CMK (cell line): ENCODE results near the gene SPINT2.
A peak's percentile ranks its signal among the peaks of the same experiment; 100 is the strongest.

Experiments used
- DNase-seq: peaks from one replicate; pipeline ENCODE4 v3.0.0-alpha.2; 2010; ENCODE audit warnings: low read depth

The SPINT2 gene

DNA sequence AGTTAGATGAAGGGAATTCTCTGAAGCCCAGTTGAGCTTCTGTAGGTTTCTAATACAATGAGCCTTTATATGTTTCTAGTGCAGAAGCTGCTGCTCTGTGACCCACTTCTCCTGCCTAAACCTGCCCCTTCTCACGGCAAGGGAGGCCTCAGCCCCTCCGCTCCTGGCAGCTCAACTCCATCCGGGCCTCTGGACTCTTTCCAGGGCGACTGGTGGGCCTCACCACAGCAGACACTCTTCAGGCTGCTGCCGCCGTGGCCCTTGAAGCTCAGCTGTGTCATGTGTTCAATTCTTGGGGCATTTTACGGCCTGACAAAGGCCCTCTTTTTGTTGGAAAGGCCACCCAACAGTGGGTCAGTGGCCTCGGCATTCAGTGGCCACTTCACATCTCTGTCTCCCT lies 29.7 kb downstream of the SPINT2 start:
- no peak for DNase-seq

DNA sequence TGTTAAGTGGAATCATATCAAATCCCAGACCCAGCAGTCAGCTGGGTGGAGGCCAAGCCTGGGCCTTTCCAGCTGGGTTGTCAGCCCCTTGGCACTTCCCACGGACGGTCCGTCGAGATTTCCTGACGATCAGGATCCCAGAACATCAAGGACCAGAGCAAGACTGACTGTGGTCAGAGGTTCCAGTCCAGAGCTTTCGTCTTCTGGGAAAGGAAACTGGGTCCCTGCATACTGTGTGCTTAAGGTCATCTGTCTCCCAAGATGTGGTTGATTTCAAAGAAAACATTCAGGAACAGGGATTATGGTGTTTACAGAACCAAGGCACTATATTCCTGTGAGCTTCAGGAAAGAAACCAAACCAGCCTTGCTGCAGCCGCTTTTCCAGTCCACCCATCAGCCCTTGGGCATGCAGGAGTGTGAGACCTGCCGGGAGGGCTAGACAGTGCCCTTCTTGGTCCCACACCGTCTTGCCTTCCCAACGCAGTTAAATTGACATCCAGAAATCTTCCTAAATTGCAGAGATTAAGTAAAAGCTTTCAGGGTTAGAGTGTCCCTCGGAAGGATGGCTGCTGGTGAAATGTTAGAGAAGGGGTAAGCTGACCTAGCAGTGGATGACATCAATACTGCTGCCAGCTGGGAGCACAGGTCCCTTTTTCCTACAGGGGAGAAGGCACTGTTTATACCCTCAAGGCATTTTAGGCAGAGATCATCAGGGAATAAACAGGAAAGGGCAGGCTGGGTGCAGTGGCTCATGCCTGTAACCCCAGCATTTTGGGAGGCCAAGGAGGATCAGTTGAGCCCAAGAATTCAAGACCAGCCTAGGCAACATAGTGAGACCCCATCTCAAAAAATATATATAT lies 34.7 kb downstream of the SPINT2 start:
- no peak for DNase-seq

DNA sequence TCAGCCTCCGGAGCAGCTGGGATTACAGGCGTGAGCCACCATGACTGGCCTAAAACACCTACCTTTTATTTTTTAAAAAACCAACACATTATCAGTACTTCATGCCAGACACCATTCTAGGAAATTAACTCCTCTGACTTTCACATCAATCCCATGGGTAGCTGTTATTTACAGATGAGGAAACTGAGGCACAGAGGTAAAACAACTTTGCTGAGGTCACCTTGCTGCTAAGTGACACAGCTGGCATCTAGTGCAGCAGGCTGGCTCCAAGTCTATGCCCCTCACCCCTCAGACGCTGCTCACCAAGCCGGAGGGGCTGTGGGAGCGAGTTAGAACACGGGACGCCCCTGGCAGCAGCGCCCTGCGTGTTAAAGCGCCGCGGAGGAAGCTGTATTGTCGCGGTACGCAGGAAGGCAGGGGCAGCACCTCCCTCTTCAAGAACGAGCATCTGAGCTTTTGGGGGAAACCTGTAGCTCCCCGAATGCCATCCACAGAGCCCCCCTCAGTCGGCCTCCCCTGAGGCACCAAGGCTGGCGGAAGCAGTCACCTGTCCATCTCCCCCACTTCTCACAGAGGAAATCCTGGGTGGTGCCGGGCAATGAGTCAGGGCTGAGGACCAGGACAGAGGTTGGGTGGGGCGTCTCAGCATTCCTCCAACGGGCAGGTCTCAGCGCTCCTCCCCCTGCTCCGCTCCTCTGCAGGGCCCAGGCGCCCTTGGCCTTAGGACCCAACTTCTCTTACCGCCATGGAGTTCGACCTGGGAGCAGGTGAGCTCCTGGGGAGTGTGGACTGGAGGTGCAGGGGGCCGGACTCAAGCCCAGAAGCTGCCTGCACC lies 39.4 kb downstream of the SPINT2 start, which contains the start of gene C19orf33:
Gene C19orf33 (plus strand): TSS at position 735 of the 835 bp plus-strand sequence. CDS start 11 bp downstream, at position 746.
- no peak for DNase-seq

DNA sequence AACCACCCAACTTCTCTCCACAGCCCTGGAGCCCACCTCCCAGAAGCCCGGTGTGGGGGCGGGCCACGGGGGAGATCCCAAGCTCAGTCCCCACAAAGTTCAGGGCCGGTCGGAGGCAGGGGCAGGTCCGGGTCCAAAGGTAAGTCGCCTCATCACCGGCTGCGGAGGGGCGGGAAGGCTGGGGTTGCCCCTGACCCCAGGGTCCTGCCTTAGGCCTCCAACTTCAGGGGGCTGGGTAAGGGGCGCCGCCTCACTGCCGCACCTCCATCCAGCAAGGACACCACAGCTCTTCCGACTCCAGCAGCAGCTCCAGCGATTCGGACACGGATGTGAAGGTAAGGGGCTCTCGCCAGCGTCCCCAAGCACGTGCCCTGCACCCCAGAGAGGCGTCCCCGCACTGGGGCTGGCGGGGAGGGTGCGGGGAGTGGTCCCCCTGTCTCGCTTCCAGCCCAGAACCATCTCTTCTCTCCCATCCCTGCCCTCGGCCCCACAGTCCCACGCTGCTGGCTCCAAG lies 40.0 kb downstream of the SPINT2 start:
- DNase-seq, result no peak

DNA sequence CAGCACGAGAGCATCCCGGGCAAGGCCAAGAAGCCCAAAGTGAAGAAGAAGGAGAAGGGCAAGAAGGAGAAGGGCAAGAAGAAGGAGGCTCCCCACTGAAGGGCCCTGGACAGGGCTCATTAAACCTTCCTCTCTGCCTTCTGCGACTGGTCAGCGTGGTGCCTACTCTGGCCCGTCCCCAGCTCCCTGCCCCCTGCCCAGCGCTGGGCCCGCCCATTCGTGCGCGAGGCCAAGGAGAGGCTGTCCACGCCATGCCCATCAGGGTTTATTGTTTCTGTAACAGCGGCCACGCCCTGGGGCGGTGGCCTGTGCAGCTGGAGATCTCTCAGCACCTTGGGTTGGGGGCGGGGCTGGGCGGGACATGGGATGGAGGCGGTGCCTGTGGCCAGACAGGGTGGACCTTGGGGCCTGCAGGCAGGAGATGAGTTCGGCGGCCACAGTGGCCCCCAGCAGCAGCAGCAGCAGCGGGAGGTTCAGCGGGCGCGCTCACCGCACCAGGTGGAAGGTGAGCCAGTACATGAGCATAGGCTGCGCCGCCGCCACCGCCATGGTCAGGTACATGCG lies 40.6 kb downstream of the SPINT2 start:
- DNase-seq, result no peak

DNA sequence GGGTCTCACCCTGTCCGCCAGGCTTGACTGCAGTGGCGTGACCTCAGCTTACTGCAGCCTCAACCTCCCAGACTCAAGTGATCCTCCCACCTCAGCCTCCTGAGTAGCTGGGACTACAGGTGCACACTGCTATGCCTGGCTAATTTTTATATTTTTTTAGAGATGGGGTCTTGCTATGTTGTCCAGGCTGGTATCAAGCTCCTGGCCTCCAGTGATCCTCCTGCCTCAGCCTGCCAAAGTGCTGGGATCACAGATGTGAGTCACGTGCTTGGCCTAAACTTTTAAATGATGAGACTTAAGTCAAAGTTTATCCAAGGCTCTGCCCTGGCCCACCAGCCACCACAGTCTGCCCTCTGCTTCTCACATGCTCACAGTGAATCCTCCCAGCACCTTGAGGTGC lies 41.9 kb downstream of the SPINT2 start:
- DNase-seq, result no peak

DNA sequence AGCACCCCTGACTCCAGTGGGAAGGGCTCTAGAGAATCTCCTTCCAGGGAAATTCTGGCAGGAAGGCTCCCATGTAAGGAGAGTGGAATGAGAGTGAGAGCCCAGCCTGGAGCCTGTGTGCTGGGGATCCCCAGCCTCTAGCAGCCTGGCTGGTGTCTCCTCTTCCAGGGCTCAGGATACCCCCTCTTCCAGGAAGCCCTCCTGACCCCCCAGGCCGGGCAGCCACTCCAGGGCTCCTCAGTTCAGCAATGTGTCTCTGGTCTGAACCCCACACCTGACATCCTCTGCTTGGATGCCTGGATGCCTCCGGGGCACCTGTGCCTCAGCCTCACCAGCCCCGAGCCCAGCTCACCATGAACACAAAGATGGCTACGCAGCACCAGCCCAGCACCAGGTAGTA lies 42.7 kb downstream of the SPINT2 start:
- DNase-seq, result no peak

DNA sequence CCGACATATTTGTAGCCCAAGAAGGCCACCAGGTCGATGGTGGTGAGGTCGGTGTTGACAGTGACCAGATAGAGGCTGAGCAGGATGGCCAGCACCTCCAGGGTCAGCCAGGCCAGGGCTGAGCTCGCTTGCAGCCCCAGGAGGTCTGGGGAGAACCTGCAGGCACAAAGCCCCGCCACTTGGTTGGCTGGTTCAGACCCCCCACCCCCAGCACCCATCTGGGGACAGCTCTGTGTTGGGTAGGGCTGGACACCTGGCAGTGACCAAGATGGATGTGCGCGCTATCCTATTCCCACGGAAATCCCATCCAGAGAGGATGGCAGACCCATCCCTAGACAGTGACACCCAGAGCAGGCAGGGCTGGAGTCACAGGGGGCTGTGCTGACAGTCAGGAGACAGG lies 43.2 kb downstream of the SPINT2 start:
- no peak for DNase-seq

DNA sequence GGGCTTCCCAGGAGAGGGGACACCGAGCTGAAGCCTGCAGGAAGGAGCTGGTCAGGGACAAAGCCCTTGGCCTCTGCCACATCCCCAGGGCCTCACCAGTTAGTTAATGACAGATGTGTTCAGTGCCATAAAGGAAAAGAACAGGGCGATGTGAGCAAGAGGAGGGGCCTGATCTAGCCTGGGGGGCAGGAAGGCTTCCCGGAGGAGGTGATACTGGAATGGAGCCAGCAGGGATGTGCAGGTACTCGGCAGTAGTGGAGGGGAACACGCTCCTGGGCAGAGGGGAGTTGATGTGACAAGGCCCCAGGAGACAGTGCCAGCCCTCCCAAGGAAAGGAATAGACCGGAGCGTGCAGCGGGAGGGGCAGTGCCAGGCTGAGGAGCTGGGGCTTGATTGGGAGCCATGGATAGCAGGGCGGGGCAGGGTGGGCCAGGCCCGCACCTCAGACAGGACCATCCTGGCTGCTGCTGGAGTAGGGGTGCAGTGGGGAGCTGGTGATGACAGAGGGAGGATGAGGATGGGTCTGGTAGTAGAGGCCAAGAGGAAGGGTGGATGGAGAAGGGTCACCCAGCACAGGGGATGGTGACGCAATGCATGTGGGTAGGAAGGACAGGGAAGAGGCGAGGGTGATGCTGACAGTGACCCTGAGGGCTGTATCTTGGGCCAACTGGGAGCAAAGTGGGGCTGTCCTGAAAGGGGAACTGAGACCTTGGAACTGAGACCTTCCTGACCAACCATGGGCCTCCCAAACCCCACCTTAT lies 43.8 kb downstream of the SPINT2 start:
- DNase-seq, result no peak

DNA sequence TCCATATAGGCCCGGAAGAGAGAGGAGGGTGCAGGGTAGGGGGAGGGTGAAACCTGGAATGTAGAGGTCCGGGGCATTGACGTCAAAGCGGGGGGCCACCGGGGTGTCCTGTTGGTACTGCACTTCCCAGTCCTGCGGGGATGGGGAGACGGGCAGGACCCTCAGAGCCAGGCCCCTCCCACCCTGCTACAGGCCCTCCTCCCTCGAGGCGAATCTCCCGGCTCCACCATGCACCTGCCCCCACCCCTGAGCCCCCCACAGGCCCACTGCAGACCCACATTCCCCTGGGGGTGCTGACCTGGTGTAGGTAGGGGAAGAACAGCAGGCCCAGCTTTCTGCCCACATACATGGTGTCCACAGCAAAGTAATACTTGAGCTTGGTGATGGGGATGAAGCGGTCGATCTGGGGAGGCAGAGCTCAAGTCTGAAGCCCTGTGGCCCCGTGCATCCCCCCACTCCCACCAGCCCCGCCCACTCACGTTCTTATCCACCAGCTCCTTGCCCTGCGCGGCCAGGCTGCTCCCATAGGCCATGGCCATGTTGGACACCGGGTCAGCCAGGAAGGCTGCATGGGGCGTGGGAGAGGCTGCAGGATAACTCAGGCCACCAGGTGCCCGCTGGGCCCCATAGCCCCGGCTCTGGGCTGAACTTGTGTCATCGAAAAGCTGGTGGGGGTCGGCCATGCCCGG lies 44.7 kb downstream of the SPINT2 start:
- DNase-seq, result no peak

DNA sequence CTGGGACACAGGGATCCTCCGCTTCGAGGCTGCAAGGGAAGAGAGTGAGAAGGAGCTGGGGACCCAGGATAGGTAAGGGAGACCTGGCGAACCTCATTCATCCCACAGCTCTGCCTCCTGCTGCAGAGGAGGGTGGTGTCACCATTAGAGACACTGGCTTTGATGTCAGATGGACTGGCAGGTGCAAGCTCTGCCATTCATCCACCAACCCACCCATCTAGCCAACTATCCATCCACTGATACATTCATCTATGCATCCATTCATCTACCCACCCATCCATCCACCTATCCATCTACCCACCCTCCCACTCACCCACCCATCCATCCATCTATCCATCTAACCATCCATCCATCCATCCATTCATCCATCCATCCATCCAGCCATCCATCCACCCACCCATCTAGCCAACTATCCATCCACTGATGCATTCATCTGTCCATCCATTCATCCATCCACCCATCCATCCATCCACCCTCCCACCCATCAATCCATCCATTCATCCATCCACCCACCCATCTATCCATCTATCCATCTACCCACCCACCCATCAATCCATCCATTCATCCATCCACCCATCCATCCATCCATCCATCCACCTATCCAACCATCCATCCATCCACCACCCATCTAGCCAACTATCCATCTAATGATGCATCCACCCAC lies 45.4 kb downstream of the SPINT2 start:
- DNase-seq, result no peak

DNA sequence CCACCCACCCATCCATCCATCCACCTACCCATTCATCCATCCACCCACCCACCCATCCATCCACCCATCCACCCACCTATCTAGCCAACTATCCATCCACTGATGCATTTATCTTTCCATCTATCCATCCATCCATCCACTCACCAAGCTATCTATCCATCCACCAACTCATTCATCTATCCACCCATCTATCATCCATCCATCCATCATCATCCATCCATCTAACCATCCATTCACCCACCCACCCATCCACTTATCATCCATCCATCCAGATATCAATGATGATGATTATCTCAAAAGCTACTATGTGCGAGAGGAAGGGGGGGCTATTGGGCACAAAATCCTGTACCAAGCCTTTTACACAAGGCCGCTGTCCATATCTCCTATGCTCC lies 45.9 kb downstream of the SPINT2 start:
- DNase-seq, result no peak

DNA sequence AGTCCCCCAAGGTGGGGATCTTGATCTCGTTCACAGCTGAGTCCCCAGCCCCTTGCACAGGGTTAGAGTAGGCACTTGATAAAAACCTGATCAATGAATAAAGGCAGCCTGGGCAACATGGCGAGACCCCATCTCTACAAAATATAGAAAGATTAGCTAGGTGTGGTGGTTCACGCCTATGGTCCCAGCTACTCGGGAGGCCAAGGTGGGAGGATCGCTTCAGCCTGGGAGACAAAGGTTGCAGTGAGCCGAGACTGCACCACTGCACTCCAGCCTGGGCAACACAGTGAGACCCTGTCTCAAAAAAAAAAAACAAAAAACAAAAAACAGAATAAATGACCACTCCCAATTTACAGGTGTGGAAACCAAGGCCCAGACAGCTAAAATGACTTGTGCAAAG lies 46.6 kb downstream of the SPINT2 start:
- no peak for DNase-seq

DNA sequence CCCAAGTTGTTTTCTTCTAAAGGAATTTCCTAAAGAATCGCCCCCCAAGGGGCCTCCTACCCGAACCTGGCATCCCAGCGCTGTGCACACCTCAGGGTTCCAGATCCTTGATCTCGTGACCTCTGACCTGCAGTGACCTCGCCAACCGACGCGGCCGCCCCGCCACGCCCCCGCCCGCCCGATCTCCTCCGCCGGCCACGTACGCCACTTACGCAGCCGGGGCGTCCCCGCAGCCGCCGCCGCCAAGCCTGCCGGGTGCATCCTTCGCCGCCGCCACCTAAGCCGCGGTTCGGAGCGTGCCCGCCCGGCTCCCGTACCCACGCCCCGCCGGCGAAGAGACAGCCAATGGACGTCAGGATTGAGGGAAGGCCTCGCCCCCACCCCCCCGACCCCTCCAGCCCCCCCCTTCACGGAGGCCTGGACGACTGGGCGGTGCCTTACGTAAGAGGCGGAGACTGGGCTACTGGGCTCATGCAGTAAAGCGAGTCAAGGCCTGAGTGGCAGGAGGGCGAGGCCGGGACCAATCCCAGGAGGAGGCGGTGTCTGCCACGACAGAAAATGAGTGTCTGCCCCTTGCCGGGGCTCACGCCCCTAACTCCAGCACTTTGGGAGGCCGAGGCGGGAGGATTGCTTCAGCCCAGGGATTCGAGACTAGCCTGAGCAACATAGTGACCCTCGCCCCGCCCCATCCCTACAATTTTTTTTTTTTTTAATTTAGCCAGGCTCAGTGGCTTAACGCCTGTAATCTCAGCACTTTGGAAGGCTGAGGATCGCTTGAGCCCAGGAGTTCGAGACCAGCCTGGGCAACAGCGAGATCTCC lies 51.5 kb downstream of the SPINT2 start, which contains the start of gene YIF1B:
Gene YIF1B (minus strand): TSS at position 291 of the 820 bp plus-strand sequence. CDS start 30 bp downstream, at position 261.
- peak; percentile 98 for DNase-seq

DNA sequence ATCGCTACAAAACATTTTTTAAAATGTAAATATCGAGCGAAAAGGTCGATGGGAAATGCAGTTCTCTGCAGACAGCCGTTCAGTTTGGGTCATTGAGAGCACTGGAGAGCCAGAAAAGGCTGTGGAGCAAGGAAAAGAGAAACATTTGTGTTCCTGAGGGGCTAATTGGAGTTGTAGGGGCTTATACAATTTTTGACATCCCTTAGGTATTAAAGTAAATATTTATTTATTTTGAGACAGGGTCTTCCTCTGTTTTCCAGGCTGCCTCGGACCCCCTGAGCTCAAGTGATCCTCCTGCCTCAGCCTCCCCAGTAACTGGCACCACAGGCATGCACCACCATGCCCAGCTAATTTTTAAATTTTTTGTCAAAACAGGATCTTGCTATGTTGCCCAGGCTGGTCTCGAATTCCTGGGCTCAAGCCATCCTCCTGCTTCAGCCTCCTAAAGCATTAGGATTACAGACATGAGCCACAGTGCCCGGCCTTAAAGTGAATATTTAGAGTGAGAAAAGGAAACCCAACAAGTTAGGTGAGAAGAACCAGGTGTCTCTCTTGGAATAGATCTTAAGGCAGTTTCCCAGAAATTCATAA lies 52.2 kb downstream of the SPINT2 start:
- no peak for DNase-seq

DNA sequence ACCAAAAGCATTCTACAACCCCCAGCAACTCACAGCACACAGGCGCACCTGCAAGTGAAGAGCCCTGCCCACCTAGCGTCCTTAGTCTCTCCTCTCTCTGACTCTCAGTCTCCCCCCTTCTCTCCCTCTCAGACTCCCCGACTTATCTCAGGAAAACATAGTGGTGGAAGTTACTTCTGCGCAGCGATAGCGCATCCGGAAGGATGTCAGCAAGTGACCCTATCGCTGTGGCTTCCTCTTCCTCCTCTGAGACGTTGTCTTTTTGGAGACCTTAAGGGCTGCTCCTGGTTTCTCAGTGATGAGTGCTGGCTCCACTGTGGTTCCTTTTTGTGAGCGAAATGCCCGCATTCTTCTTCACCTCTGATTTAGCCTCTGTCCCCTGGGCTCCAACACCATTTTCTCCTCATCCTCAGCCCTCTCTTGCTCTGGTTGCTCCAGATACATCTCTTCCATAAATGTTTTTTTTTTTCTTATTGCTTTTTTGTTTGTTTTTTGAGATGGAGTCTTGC lies 52.8 kb downstream of the SPINT2 start:
- DNase-seq, result peak; percentile 96

DNA sequence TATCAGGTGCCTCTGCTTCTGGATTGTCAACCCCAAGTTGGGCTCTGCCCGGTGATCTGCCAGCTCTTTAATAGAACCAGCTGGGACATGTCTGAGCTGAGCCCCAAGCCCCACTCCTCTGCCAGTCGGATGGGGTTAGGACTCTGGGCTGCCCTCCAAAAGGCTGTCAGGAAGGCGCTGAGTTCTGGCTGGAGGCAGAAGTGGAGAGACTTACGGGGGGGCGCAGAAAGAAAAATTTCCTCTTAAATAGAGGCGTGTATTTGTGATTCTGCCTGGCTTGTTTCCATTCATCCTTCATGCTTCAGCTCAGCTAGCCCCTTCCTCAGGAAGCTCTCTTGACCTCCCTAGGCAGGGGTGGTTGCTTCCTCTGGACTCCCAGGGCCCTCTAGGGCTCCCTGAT lies 54.3 kb downstream of the SPINT2 start:
- no peak for DNase-seq

DNA sequence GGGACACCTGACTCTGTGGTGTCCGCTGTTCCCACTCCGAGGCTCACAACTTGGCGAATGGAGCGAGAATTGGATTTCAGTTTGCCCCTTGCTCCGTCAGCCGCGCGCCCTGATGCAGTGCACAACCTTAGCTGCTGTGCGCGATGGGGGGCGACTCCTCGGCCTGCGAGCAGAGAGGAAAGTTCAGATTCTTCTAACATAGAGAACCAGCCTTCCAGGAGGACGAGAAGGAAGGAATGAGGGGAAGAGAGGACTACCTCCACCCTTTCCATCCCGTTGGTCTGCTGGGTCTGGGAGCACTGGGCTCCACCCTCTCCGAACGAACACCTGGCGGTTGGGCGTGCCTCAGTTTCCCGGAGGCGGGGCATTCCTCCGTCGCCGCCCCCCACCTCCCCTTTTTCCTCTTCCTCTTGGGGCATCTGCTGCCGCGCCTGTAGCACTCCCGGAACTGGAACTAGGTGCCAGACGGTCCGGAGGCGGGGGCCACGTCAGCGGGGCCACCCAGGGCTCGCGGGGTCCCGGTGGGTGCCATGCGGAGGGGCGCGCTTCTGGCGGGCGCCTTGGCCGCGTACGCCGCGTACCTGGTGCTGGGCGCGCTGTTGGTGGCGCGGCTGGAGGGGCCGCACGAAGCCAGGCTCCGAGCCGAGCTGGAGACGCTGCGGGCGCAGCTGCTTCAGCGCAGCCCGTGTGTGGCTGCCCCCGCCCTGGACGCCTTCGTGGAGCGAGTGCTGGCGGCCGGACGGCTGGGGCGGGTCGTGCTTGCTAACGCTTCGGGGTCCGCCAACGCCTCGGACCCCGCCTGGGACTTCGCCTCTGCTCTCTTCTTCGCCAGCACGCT lies 55.3 kb downstream of the SPINT2 start, which contains the start of gene KCNK6:
Gene KCNK6 (plus strand): TSS at position 425 of the 838 bp plus-strand sequence. CDS start 106 bp downstream, at position 531.
- peak; percentile 58 for DNase-seq
